ENCODE results near the gene S100P.

- TF ChIP-seq TEAD4 (IDR thresholded peaks at IDR 0.05) (no peak), NFIC (IDR thresholded peaks at IDR 0.05) (no peak), CEBPB (IDR thresholded peaks at IDR 0.05) (no peak), CREB1 (IDR thresholded peaks at IDR 0.05; ENCODE audit: low read depth) (no peak), YY1 (IDR thresholded peaks at IDR 0.05; ENCODE audit: low read depth) (no peak), EP300 (IDR thresholded peaks at IDR 0.05; ENCODE audit: borderline replicate concordance) (no peak), REST (IDR thresholded peaks at IDR 0.05; ENCODE audit: low read depth) (no peak), USF1 (IDR thresholded peaks at IDR 0.05) (no peak)
These were observed 26.0 kb downstream of the S100P start for GRCh38 chr4:6719611-6720179.

Data from Ishikawa (cell line).